GM12873 (cell line): ENCODE measurements around the gene TCP11.

Experiments used
- TF ChIP-seq, protein P1 (sequence below): IDR thresholded peaks from 2 replicates; pipeline ENCODE4 v1.5.1; 2012; ENCODE audit warnings: low read depth, mild to moderate bottlenecking, moderate library complexity, low read length, control low read depth; ENCODE audit not compliant: insufficient read depth; ENCODE audit errors: missing control alignments

TCP11 gene

DNA sequence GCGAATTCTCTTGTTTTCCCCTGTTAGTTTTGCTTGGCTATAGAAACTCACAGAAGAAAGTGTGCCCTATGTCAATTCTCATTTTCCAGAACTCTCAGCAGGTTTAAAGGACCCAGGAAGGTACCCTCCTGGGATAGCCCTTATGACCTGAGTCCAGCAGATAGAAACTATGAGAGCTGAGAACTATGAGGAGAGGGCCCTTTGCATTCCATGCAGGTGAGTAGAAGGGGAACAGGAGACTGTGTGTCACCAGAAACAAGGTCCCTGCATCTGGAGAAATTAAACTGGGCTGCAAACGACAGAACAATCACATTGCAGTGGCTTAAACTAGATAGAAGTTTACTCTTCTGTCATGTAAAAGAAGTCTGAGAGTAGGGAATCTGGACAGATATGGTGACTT, 36.9 kb upstream of the TCP11 start:
- TF ChIP-seq, protein P1, sequence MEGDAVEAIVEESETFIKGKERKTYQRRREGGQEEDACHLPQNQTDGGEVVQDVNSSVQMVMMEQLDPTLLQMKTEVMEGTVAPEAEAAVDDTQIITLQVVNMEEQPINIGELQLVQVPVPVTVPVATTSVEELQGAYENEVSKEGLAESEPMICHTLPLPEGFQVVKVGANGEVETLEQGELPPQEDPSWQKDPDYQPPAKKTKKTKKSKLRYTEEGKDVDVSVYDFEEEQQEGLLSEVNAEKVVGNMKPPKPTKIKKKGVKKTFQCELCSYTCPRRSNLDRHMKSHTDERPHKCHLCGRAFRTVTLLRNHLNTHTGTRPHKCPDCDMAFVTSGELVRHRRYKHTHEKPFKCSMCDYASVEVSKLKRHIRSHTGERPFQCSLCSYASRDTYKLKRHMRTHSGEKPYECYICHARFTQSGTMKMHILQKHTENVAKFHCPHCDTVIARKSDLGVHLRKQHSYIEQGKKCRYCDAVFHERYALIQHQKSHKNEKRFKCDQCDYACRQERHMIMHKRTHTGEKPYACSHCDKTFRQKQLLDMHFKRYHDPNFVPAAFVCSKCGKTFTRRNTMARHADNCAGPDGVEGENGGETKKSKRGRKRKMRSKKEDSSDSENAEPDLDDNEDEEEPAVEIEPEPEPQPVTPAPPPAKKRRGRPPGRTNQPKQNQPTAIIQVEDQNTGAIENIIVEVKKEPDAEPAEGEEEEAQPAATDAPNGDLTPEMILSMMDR, result no peak

DNA sequence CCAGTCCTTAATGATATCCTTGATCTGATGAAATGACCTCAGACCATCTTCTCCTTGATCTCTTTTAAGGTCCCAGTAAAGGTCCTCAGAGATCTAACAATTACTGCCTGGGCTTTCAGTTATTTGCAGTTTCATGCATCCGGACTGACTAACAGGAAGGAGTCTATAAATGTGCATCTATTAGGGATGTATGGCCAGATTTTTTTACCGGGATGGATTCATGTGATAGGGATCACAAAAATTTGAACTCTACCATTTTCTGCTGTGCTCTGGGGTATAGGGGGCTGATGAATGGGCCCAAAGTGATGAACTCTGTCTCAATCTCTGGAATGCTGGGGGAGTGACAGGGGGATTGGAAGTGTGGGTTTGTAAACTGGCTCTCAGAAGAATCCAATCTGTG, 36.5 kb upstream of the TCP11 start:
- TF ChIP-seq, protein P1, result no peak

DNA sequence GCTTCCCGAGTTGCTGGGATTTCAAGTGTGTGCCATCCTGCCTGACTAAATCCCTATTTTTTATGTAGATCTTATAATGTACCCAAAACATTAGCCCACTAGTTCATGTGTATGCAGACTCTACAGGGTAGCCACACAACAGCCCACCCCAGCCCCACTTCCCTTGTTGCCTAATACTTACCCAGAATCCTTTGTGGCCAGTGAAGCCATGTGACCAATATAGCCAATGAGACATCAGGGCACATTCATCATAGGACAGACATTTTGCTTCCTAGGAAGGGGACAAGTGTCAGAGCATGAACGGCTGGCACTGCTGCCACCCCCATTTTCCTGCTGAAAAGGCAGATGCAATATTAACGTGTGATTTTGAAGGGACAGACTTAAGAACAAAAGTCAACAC, 36.0 kb upstream of the TCP11 start:
- TF ChIP-seq, protein P1, result no peak

DNA sequence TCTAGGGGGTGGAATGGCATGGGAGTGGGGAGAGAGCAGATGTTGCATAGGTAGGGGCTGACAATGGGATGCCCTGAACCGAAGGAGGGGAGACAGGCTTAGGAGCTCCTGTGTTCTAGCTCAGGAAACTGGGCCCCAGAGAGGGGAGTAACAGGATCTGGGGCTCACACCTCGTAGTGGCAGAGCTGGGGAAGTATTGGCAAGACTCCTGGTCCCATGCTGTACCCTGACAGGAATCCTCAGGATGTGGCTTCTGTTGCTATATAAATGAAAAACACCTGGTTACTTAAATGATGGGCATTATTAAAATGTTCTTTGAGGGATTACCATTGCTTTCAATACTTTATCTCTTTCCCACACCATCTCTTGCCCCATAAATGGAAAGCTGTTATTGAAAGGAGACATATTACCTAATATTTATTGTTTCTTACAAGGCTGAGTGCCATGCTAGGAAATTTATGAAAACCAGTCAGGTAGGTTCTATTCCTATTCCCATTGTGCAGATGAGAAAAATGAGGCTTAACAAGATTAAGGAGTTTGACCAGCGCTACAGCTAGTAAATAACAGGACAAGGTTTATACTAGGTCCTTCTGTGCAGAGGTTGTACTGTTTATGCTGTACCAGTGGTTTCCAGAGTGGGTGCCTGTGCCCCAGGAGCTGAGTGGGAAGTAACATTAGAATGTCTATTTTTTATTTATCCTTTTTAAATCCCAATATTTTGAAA, 35.3 kb upstream of the TCP11 start:
- TF ChIP-seq, protein P1, result no peak

DNA sequence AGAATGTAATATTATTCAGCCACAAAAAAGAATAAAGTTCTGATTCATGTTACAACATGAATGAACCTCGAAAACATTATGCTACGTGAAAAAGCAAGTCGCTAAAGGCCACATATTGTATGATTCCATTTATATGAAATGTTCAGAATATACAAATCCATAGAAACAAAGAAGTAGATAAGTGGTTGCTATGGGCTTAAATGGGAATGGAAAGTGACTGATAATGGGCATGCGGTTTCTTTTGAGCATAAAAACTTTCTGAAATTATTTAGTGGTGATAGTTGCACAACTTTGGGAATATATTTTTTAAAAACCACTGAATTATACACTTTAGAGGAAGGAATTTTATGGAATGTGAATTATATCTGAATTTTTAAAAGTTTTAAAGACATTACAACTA, 33.4 kb upstream of the TCP11 start:
- TF ChIP-seq, protein P1, result no peak

DNA sequence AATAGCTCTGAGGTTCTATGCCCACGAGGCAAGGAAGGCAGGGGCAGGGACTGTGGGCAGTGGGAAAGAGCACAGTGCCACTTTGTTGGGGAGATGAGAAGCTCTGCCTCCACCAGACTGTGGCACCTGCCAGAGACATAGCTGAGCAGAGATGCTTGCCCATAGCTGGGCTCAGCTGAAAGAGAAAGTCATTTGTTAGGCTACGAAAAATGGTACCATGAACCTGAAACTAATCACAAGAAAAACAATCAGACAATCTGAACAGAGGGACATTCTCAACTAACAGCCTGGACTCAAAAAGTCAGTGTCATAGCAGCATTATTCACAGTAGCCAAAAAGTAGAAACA, 32.9 kb upstream of the TCP11 start:
- TF ChIP-seq, protein P1, result no peak

DNA sequence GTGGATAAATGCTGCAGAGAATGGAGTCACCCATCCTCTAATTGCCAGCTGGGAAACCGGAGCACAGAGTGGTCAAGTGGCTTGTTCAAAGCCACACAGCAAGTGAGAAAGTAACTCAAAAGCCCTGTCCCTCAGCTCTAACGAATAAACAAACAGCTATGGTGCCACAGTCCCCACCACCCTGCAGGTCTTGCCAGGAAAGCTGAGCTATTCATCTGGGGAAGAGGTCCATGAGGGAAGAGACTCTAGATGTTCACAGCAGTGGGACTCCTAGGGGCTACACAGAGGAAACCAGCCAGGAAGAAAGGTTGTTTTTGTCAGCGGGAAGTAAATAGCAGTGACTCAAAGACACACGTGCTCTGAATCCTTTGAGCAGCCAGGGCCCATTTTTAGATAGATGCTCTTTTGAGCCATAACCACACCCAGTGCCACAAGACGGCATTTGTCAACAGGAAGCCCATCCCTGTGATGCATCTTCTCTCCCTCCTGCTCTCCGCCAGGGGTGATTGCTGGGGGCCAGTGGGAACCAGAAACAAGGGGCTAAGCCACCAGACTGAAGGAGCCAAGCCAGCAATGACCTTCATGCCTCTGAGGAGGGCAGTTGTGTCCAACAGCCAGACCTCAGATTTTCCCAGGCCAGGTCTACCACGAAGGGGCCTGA, 32.4 kb upstream of the TCP11 start:
- TF ChIP-seq, protein P1, result no peak
